Left lung (tissue), 10 donors: ENCODE measurements around the gene ZNF286A. TPM values are rescaled to one million over a fixed set of nuclear protein-coding genes. Genes with fewer than 3 reads are reported as not detected.
"Not testable (repeated sequence)": the region's sequence is repeated elsewhere in the genome, so short reads cannot be mapped to it uniquely, and the experiment has no call there.

ENCODE experiments used
- ATAC-seq: fragments of 200-7000 bp; cut with Tn5 transposase; one replicate; pipeline ENCODE4 v1.9.1; 2020; ENCODE audit warnings: moderate library complexity
- DNase-seq, 4 donors: peaks; one replicate each; pipeline ENCODE4 v3.0.0-alpha.2; 2013 to 2020
- H3K27ac ChIP-seq, 2 donors: fragments of 200-600 bp; sonication (generic) in 1 of 2; one replicate each; pipeline versions ENCODE4 v1.5.0 to v1.8.0; 2020 to 2021
- H3K27me3 ChIP-seq, 2 donors: fragments of 200-600 bp; sonication (generic) in 1 of 2; one replicate each; pipeline versions ENCODE4 v1.5.0 to v1.8.0; 2020 to 2021
- H3K36me3 ChIP-seq, 2 donors: fragments of 200-600 bp; sonication (generic) in 1 of 2; one replicate each; pipeline versions ENCODE4 v1.5.0 to v1.8.0; 2020 to 2021
- H3K4me1 ChIP-seq, 2 donors: fragments of 200-600 bp; one replicate each; pipeline ENCODE4 v1.8.0; 2021
- H3K4me3 ChIP-seq, 2 donors: fragments of 200-600 bp; sonication (generic) in 1 of 2; one replicate each; pipeline versions ENCODE4 v1.5.0 to v1.8.0; 2020 to 2021; ENCODE audit warnings: mild to moderate bottlenecking in 1 of 2
- H3K9me3 ChIP-seq, 2 donors: fragments of 200-600 bp; sonication (generic) in 1 of 2; one replicate each; pipeline versions ENCODE4 v1.5.0 to v1.8.0; 2020 to 2021
- intact Hi-C, 2 donors: fragments of 100-400 bp; cut with DNase I; formaldehyde crosslinking; loops; one replicate each; pipeline versions ENCODE4 v1.11.2 to v1.14.2; 2022
- polyA plus RNA-seq, 6 donors: library from polyadenylated mRNA; unstranded; fragments of 120-200 nt; gene quantifications; one replicate each; pipeline ENCODE4 v1.2.1, GENCODE V29; 2013; ENCODE audit not compliant: insufficient read length in 6 of 6
- total RNA-seq, 2 donors: library from RNA; stranded (reverse); fragmentation: NEBNext Ultra II Directional; extraction: Animal tissue kit (Norgen Biotek cat#: 25700); gene quantifications; one replicate each; pipeline ENCODE4 v1.2.1, GENCODE V29; 2021
- TF ChIP-seq, protein P1 (sequence below), 2 donors: fragments of 200-600 bp; sonication (generic) in 1 of 2; IDR thresholded peaks; one replicate each; pipeline versions ENCODE4 v1.5.0 to v1.8.0; 2021; ENCODE audit warnings: antibody characterized with exemption in 2 of 2
- donor health status: DM: no; HTN: yes; CAD: no.
- donor health status: DM: no; HTN: no; CAD: no.

ZNF286A gene
- total and polyA plus RNA-seq, 8 donors = 16.3 to 56.3 (median 46.8) TPM

DNA sequence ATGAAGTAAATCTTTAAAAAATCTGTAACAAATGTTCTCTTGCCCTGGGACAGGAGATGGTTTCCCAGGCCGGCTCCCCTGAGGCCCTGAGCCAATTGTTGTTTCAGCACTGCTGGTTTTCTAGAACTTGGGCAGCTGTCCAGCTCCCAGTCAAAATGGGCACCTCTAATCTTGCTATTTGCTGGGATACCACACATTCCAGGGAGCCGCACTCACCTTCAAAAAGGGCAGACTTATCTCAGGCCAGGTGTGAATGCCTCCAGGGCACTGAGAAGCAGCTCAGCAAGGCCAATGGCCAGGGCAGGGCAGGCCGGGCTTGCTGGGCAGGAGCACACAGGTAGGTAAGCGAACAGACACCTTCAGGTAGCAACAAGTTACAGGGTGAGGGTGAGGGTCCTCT lies 39.9 kb upstream of the ZNF286A start:
- ATAC-seq (peak; percentile 88), DNase-seq (peak in 2 of 4 donors; percentile 45 to 66)
- H3K9me3 ChIP-seq = no peaks in the 10 kb centered on the region
- no peak overlapping the region for H3K4me3 ChIP-seq
- intact Hi-C loops = no loop called here
- H3K27ac ChIP-seq = peak overlapping the region; percentile 55 to 61
- no peaks in the 10 kb centered on the region for H3K27me3 ChIP-seq
- TF ChIP-seq, protein P1, sequence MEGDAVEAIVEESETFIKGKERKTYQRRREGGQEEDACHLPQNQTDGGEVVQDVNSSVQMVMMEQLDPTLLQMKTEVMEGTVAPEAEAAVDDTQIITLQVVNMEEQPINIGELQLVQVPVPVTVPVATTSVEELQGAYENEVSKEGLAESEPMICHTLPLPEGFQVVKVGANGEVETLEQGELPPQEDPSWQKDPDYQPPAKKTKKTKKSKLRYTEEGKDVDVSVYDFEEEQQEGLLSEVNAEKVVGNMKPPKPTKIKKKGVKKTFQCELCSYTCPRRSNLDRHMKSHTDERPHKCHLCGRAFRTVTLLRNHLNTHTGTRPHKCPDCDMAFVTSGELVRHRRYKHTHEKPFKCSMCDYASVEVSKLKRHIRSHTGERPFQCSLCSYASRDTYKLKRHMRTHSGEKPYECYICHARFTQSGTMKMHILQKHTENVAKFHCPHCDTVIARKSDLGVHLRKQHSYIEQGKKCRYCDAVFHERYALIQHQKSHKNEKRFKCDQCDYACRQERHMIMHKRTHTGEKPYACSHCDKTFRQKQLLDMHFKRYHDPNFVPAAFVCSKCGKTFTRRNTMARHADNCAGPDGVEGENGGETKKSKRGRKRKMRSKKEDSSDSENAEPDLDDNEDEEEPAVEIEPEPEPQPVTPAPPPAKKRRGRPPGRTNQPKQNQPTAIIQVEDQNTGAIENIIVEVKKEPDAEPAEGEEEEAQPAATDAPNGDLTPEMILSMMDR (IDR thresholded peaks at IDR 0.05) = no peak
- peaks cover 7 to 8% of the 10 kb centered on the region in 2 donors for H3K4me1 ChIP-seq
- H3K36me3 ChIP-seq = peaks cover 0 to 8% of the 10 kb centered on the region in 2 donors

DNA sequence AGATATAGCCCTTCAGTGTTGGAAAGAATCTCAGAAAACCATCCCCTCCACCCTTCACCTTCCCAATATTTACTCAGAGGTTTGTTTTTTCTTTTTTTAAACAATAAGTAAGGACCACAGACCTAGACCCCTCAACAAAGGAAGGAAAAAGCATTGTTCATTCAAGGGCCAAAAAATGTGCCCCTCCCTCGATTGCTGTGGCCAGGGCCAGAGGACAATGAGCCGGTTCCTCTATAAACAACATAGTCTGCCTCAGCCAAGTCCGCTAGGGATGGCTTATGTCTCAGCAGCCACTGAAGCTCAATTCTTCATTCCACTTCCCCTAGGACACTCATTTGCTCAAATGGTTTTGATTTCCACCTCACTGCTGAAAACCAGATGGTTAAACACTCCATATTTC lies 39.5 kb upstream of the ZNF286A start:
- TF ChIP-seq, protein P1 (IDR thresholded peaks at IDR 0.05) = no peak
- H3K36me3 ChIP-seq = peaks cover 0 to 8% of the 10 kb centered on the region in 2 donors
- H3K4me1 ChIP-seq = peaks cover 7 to 8% of the 10 kb centered on the region in 2 donors
- no peaks in the 10 kb centered on the region for H3K27me3 ChIP-seq
- ATAC-seq = no peak
- H3K27ac ChIP-seq = peak overlapping the region; percentile 55 to 61
- no peak for DNase-seq
- intact Hi-C loops = no loop called here
- no peak overlapping the region for H3K4me3 ChIP-seq
- no peaks in the 10 kb centered on the region for H3K9me3 ChIP-seq

DNA sequence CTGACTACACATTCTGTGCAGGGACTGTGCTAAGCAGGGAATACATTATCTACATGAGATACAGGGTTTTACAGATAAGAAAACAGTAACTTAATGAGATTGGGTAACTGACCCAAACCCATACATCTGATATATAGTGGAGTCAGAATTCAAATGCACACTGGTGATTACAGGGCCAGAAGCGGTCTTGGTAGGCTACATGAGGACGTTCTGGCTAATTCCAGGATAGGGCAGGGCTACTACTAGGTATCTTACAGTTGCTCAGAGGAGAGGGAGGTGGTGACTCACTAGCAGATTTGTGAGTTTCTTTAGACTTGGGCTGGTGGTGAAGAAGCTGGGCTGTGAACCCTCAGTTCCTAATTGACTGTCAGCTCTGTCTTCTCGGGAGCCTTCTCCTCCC lies 36.9 kb upstream of the ZNF286A start:
- DNase-seq (no peak), ATAC-seq (no peak)
- H3K27ac ChIP-seq = no peak overlapping the region
- TF ChIP-seq, protein P1 (IDR thresholded peaks at IDR 0.05) = no peak
- H3K4me3 ChIP-seq = no peak overlapping the region
- intact Hi-C loops = no loop called here
- H3K9me3 ChIP-seq = no peaks in the 10 kb centered on the region
- H3K4me1 ChIP-seq = peaks cover 7 to 8% of the 10 kb centered on the region in 2 donors
- H3K27me3 ChIP-seq = no peaks in the 10 kb centered on the region
- H3K36me3 ChIP-seq = peaks cover 0 to 8% of the 10 kb centered on the region in 2 donors

DNA sequence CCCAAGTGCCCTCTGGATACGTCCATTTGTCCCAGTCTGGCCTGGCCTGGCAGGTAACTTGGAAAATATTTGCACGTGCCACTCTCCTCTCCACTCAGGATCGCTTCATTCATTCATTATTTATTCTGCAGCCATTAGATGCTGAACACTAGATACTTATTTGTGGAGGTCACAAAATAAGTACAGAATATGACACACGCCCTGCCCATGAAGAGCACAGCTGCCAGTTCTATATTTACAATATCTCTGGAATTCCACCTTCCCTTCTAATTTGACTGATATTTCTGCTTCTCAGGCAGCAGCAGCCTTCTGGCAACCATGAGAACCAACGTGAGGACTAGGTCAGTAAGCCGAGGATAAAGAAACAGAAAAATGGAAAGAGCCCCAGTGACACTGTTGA lies 36.4 kb upstream of the ZNF286A start:
- TF ChIP-seq, protein P1 (IDR thresholded peaks at IDR 0.05) = no peak
- Histone ChIP-seq H3K36me3 (peaks cover 0 to 8% of the 10 kb centered on the region in 2 donors), H3K4me1 (peaks cover 7 to 8% of the 10 kb centered on the region in 2 donors), H3K27ac (no peak overlapping the region), H3K4me3 (no peak overlapping the region), H3K9me3 (no peaks in the 10 kb centered on the region), H3K27me3 (no peaks in the 10 kb centered on the region)
- DNase-seq (no peak), ATAC-seq (no peak)
- intact Hi-C loops = no loop called here

DNA sequence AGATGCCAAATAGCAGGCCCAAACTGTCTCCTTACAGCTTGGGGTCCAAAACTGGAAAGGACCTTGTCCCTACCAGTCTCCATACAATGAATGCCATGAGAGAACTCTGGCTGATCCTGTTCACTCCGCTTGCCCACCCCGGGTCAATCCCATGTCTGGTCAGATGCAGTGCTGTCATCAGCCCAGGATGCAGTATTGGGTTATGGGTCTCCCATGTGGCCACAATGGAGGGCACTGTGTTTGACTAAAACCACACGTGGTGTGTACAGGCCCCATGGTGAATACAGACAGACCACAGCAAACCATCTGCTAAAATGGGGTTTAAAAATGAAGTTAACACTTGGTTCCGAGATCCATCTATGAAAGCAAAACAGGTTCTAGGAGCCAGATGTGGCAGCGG lies 35.9 kb upstream of the ZNF286A start:
- Histone ChIP-seq H3K27me3 (no peaks in the 10 kb centered on the region), H3K27ac (no peak overlapping the region), H3K36me3 (peaks cover 0 to 8% of the 10 kb centered on the region in 2 donors), H3K9me3 (no peaks in the 10 kb centered on the region), H3K4me1 (peaks cover 7 to 8% of the 10 kb centered on the region in 2 donors), H3K4me3 (no peak overlapping the region)
- TF ChIP-seq, protein P1 (IDR thresholded peaks at IDR 0.05) = no peak
- intact Hi-C loops = no loop called here
- DNase-seq = no peak
- no peak for ATAC-seq

GRCh38 chr17:15669526-15669925 lies 30.0 kb upstream of the ZNF286A start:
- H3K27me3 ChIP-seq, H3K9me3 ChIP-seq, H3K4me3 ChIP-seq, H3K4me1 ChIP-seq, H3K36me3 ChIP-seq, intact Hi-C loops, DNase-seq, H3K27ac ChIP-seq: not testable (repeated sequence)
- peak; percentile 50 for ATAC-seq

GRCh38 chr17:15674640-15675039 lies 24.9 kb upstream of the ZNF286A start:
- H3K27me3 ChIP-seq, intact Hi-C loops, H3K36me3 ChIP-seq, H3K9me3 ChIP-seq, H3K4me1 ChIP-seq, H3K4me3 ChIP-seq, DNase-seq, H3K27ac ChIP-seq, ATAC-seq: not testable (repeated sequence)

GRCh38 chr17:15675991-15676390 lies 23.6 kb upstream of the ZNF286A start:
- H3K27ac ChIP-seq, ATAC-seq, H3K27me3 ChIP-seq, H3K4me1 ChIP-seq, H3K4me3 ChIP-seq, H3K9me3 ChIP-seq, H3K36me3 ChIP-seq, intact Hi-C loops, DNase-seq: not testable (repeated sequence)

DNA sequence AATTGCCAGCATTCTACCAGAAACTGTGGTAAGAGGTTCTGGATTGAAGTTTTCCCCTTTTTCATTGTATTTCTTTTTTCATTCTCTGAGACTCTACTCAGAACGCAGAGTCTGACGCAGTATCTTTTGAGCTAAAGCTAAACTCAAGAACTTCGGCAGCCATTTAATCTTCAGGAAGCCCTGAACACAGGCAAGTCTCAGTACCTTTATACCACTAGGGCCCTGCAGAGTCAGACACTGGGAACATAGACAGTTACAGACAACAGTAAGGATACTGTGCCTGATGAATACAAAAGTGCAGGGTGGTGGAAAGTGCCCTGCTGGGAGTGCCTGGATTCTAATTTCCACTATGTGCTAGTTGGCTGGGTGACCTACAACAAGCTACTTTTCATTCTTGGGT lies 16.4 kb upstream of the ZNF286A start:
- H3K27me3 ChIP-seq, H3K4me3 ChIP-seq, H3K36me3 ChIP-seq, H3K9me3 ChIP-seq, intact Hi-C loops, DNase-seq, H3K27ac ChIP-seq, ATAC-seq: not testable (repeated sequence)
- peaks cover 0 to 11% of the 10 kb centered on the region in 2 donors for H3K4me1 ChIP-seq
